Camera-type eye (tissue), 1 donor: ENCODE data around the gene COG2. TPM values are rescaled to one million over a fixed set of nuclear protein-coding genes. Genes with fewer than 3 reads are reported as not detected.

ENCODE experiments used
- total RNA-seq: library from RNA; depleted of rRNA; stranded (reverse); fragments of >200 nt; gene quantifications from one replicate; pipeline ENCODE4 v1.2.3, GENCODE V29; 2014

The COG2 gene
- total RNA-seq = 36.3 TPM

DNA sequence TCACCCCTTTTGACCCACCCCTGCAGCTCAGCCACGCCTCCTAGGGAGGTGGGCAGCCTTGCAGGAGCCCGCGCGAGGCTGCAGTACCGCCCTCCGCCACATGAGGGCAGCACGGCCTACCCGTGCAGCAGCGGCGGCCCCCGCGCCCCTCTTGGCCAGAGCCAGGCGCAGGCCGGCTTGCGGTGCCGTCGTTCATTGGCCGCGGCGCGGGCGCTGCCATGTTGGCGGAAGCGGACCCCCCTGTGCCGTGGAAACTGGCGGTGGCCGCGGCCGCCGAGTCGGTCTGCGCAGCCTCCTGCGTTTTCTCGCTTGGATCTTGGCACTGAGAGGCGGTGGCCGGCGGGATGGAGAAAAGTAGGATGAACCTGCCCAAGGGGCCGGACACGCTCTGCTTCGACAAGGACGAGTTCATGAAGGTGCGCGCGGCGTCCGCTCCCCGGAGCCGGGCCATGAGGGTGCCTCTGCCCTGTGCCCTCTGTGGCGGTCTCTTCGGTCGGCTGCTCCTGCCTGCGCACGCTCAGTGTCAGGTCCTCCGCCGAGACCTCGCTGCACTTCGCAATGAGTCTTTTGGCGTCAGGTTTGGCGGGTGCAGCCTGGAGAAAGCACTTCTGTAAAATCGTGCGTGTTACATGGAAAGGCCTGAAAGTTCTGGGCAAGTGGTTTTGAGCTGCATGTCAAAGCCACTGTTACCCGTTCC lies at the start of gene COG2:
Gene COG2 (plus strand): TSS at position 219 of the 697 bp plus-strand sequence. CDS start 126 bp downstream, at position 345.

GRCh38 chr1:230713915-230714764 lies 71.9 kb downstream of the COG2 start, which contains the start of gene AGT:
AGT (minus strand) TSS chr1:230714122; CDS start chr1:230710823, 3,299 bp downstream.

Other genes with a start within 250 kb of the COG2 start
- gene PGBD5, start 216.1 kb upstream of the COG2 start, total RNA-seq = 11.3 TPM
- gene AGT, start 71.6 kb downstream of the COG2 start, total RNA-seq = 4.8 TPM
- gene CAPN9, start 104.9 kb downstream of the COG2 start, total RNA-seq = 0.33 TPM
- 53.7 TPM for gene C1orf198, start 226.0 kb downstream of the COG2 start, total RNA-seq